Activated CD4-positive, alpha-beta T cell treated with anti-CD3 and anti-CD28 coated beads, Interleukin-2, Interleukin-4, amounts not matched to agents 100 ng/mL and 50 ng/mL, durations not matched to agents 16 hours and 8 hours (primary cell): ENCODE results near the gene PPP1CA.
"Not testable (repeated sequence)": the region's sequence is repeated elsewhere in the genome, so short reads cannot be mapped to it uniquely, and the experiment has no call there.

Experiments
- DNase-seq: peaks from one replicate; pipeline ENCODE4 v3.0.0-alpha.2; 2020; ENCODE audit warnings: low spot score

Gene PPP1CA

GRCh38 chr11:67434395-67434881 lies 32.8 kb upstream of the PPP1CA start:
- no peak for DNase-seq

- no peak for DNase-seq
Measured at GRCh38 chr11:67433536-67434394, 32.1 kb upstream of the PPP1CA start.

- no peak for DNase-seq
Measured at GRCh38 chr11:67432655-67433349, 31.1 kb upstream of the PPP1CA start.

GRCh38 chr11:67431346-67432249 lies 29.9 kb upstream of the PPP1CA start:
- no peak for DNase-seq

GRCh38 chr11:67429722-67430121 lies 28.1 kb upstream of the PPP1CA start:
- DNase-seq: no peak

- no peak for DNase-seq
Measured at GRCh38 chr11:67429038-67429668, 27.5 kb upstream of the PPP1CA start.

- DNase-seq: peak; percentile 99
Measured at GRCh38 chr11:67428052-67429001, 26.7 kb upstream of the PPP1CA start, which contains the start of gene RPS6KB2. Gene RPS6KB2, plus strand, starts transcription at chr11:67428494. Its CDS starts 52 bp downstream, at chr11:67428546.

- not testable (repeated sequence) for DNase-seq
Measured at GRCh38 chr11:67427364-67427859, 25.8 kb upstream of the PPP1CA start.

GRCh38 chr11:67423891-67424613 lies 22.4 kb upstream of the PPP1CA start:
- DNase-seq: no peak

- no peak for DNase-seq
Measured at GRCh38 chr11:67423466-67423865, 21.8 kb upstream of the PPP1CA start.

- DNase-seq: no peak
Measured at GRCh38 chr11:67422891-67423290, 21.2 kb upstream of the PPP1CA start.

- DNase-seq: no peak
Measured at GRCh38 chr11:67421430-67422031, 19.9 kb upstream of the PPP1CA start.

- peak; percentile 97 for DNase-seq
Measured at GRCh38 chr11:67420646-67421429, 19.2 kb upstream of the PPP1CA start.

- DNase-seq: no peak
Measured at GRCh38 chr11:67420147-67420645, 18.5 kb upstream of the PPP1CA start.

- DNase-seq: no peak
Measured at GRCh38 chr11:67419325-67420049, 17.8 kb upstream of the PPP1CA start.

GRCh38 chr11:67418476-67419281 lies 17.0 kb upstream of the PPP1CA start:
- no peak for DNase-seq
